Activated T-helper 1 cell treated with anti-CD3 and anti-CD28 coated beads, Interleukin-12 subunit alpha, Interleukin-12 subunit beta, Interleukin-2, Interleukin-4 antibody, amounts not matched to agents 30 ng/mL and 10 ng/mL and 1 ng/mL, durations not matched to agents 14 hours and 24 hours and 36 hours (primary cell): ENCODE data around the gene OBI1. TPM values are rescaled to one million over a fixed set of nuclear protein-coding genes. Genes with fewer than 3 reads are reported as not detected.

Experiments used
- DNase-seq: peaks from one replicate; pipeline ENCODE4 v3.0.0; 2021; ENCODE audit warnings: low spot score
- H3K27ac Mint-ChIP-seq: one replicate; pipeline ENCODE4 v1.8.0; 2021; ENCODE audit warnings: mild to moderate bottlenecking, mixed read lengths
- H3K27me3 Mint-ChIP-seq: one replicate; pipeline ENCODE4 v1.8.0; 2022; ENCODE audit warnings: mild to moderate bottlenecking, moderate library complexity, mixed read lengths; ENCODE audit not compliant: insufficient read depth
- H3K36me3 Mint-ChIP-seq: one replicate; pipeline ENCODE4 v1.8.0; 2021; ENCODE audit warnings: low read depth, mixed read lengths
- H3K4me1 Mint-ChIP-seq: one replicate; pipeline ENCODE4 v1.8.0; 2021; ENCODE audit warnings: low read depth, mixed read lengths
- H3K4me3 Mint-ChIP-seq: one replicate; pipeline ENCODE4 v1.8.0; 2021; ENCODE audit warnings: mild to moderate bottlenecking, moderate library complexity, mixed read lengths
- H3K9me3 Mint-ChIP-seq: one replicate; pipeline ENCODE4 v1.8.0; 2021; ENCODE audit warnings: mixed read lengths
- intact Hi-C: fragments of 100-400 bp; cut with micrococcal nuclease; formaldehyde crosslinking; loops from one replicate; pipeline ENCODE4 v1.15.1; 2024
- total RNA-seq: library from RNA; stranded (reverse); gene quantifications from 2 replicates; pipeline ENCODE4 v1.2.3, GENCODE V29; 2022

Gene OBI1
- total RNA-seq = 20.0 and 21.1 TPM in 2 replicates

DNA sequence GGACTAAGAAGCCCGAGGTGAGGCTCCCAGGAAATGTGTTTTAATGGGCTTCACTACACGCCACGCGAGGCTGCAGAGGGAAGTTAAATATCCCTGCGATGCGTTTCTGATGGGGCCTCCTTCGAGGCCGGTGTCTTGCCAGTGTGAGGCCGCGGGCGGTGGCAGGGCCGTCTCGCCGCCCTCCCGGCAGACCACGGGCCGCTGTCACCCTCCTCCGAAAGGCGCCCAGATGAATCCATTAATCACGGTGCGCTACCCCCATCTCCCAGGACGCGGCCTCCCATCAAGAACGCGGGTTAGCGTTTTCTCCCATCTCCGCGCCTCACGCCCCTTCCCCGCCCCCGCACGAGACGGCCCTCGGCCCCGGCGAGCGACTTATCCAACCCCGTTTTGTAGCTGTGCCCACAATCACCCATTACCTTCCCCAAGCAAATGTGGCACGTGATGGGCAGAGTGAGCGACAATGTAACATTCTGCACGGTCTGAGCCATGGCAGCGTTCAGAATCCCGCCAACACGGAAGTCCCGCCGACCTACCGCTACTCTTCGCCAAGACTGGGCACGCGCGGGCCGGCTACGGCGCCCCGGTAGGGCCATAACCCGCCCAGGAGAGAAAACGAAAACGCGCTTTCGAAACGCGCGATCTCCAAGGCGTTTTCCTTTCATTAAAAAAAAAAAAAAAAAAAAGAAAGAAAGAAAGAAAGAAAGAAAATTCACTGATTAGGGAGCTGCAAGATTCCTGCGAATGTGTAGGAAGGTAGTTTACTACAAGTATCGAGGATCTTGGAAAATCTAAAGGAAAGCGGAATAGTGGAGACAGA is at the start of gene OBI1:
Gene OBI1 (minus strand): TSS at position 526 of the 820 bp plus-strand sequence. CDS start 35 bp downstream, at position 491.
- Mint-ChIP-seq H3K27ac (peak within 1 kb of the TSS; percentile 97), H3K4me3 (peak within 1 kb of the TSS; percentile 96), H3K9me3 (no peaks in the 10 kb centered on the region), H3K27me3 (no peaks in the 10 kb centered on the region), H3K4me1 (peaks cover 36% of the 10 kb centered on the region), H3K36me3 (peaks cover 12% of the 10 kb centered on the region)
- intact Hi-C loops = loop anchor here (1.0 to 10.0 kb wide), 6 partner anchors 48 to 1667 kb away; partner anchors contain the start of genes CLN5, RBM26 and SLAIN1
- DNase-seq = peak; percentile 84

GRCh38 chr13:78701383-78701782 is 42.4 kb upstream of the OBI1 start:
- H3K27ac Mint-ChIP-seq = no peak overlapping the region
- H3K36me3 Mint-ChIP-seq = no peaks in the 10 kb centered on the region
- DNase-seq = no peak
- peaks cover 9% of the 10 kb centered on the region for H3K27me3 Mint-ChIP-seq
- no peaks in the 10 kb centered on the region for H3K4me1 Mint-ChIP-seq
- H3K4me3 Mint-ChIP-seq = no peak overlapping the region
- no peaks in the 10 kb centered on the region for H3K9me3 Mint-ChIP-seq
- intact Hi-C loops = no loop called here

DNA sequence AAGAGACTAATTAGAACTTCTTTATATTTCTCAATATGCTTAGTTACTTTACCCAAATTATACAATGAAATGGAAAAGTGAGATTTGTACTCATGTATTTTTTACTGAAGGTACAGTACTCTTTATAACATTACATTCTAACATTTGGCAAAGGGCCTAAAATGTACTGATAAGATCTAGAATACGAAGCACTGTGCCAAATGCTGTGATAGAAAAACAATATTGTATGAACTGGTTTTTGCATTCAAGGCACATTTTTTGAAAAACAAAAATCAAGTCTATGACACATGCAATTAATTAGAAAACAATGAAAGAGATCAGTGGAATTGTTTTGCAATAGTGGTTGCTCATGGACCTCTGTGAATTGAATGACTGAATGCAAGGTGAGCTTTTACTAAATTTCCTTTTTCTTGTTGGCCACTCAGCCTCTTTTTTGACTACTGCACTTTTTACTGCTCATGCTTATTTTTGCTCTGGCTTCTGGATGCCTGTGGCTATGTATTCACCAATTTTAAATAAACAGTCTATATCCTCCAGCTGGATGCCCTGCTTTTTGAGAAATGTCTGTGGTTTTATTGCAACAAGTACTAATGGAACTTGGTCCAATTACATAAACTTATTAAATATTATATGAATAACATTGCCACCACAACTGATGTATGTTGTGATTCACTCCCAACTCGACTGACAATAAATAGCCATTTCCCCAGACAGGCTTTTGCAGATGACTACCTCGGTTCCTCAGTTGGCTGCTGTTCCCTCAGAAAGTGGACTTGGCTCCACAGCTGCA is 41.4 kb upstream of the OBI1 start:
- Mint-ChIP-seq H3K4me3 (no peak overlapping the region), H3K36me3 (no peaks in the 10 kb centered on the region), H3K4me1 (no peaks in the 10 kb centered on the region), H3K27ac (no peak overlapping the region), H3K9me3 (no peaks in the 10 kb centered on the region), H3K27me3 (peaks cover 7% of the 10 kb centered on the region)
- intact Hi-C loops = no loop called here
- no peak for DNase-seq

DNA sequence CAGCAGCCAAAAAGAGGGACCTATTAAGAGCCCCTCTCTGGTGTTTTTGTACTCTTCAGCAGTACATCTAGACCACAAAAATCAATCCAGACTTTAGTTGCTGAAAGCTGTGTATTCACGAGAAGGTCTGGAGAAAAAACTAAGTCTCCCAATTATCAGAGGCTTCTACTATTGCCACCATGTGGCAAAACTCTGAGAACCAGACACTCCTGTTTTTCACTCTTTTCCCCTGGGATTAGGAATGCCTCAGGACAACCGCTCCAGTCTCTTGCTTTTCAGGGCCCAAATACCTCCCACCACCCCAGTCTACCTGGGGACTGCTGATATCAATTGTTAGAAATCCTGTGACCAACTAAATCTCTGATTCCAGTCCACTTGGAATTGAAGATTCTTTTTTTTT is 30.1 kb upstream of the OBI1 start:
- no peaks in the 10 kb centered on the region for H3K36me3 Mint-ChIP-seq
- no peaks in the 10 kb centered on the region for H3K4me1 Mint-ChIP-seq
- intact Hi-C loops = no loop called here
- H3K4me3 Mint-ChIP-seq = no peak overlapping the region
- peaks cover 3% of the 10 kb centered on the region for H3K9me3 Mint-ChIP-seq
- H3K27ac Mint-ChIP-seq = no peak overlapping the region
- DNase-seq = no peak
- H3K27me3 Mint-ChIP-seq = peaks cover 17% of the 10 kb centered on the region

DNA sequence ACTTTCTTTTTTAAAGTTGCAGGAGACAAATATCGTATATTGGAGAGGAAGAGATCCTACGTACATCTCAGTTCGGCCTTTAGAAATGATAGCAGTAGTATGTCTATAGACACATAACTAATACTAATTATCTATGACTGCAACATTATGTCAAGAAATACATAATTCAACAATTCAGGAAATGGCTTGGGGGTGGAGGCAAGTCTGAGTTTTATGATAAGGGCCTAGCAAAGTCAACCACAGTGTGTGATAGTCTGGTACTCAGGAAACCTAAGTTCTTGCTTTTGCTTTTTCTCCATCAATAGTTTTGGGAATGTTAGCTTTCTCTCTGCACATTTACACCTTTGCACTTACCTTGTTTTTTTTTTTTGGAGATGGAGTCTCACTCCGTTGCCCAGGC is 27.5 kb upstream of the OBI1 start:
- intact Hi-C loops = no loop called here
- no peak overlapping the region for H3K27ac Mint-ChIP-seq
- DNase-seq = no peak
- peaks cover 15% of the 10 kb centered on the region for H3K27me3 Mint-ChIP-seq
- no peaks in the 10 kb centered on the region for H3K4me1 Mint-ChIP-seq
- H3K9me3 Mint-ChIP-seq = peaks cover 3% of the 10 kb centered on the region
- H3K36me3 Mint-ChIP-seq = no peaks in the 10 kb centered on the region
- H3K4me3 Mint-ChIP-seq = no peak overlapping the region

DNA sequence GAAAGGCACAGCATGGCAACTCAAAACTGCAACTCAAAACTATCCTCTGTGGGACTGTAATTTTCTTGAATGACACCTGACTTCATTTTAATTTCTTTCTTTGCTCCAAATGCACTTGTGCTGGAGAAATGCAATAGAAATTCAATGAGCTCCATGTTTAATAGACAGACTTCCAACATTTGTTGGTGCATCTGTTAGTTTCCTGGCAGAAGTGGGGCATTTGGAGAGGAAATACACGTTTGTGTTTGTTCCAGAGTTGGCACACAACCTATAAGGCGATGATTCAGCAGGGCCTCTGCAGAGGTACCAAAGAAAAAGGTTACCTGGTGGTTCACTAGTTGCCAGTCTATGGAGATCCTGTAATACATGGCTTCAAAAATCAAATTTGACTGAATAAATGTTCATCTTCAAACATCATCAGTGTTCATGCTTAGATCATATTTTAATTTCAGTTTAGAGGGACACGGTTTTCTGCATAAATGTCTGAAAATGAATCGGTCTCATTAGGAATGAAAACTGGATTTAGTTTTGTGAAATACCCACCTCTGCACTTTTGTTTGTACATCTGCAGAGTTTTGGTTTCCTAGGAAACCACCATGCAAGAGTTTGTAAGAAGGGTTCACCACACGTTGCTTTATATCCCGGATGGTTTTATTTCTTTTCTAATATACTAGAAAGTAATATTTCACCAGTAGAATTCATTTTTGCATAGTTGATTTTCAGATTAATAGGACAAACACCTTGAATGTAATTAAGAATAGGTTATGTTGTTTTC is 21.8 kb upstream of the OBI1 start:
- Mint-ChIP-seq H3K36me3 (no peaks in the 10 kb centered on the region), H3K27me3 (peaks cover 12% of the 10 kb centered on the region), H3K4me1 (no peaks in the 10 kb centered on the region), H3K4me3 (no peak overlapping the region), H3K27ac (no peak overlapping the region), H3K9me3 (peaks cover 3% of the 10 kb centered on the region)
- intact Hi-C loops = no loop called here
- no peak for DNase-seq

- Mint-ChIP-seq H3K4me3 (no peak overlapping the region), H3K4me1 (no peaks in the 10 kb centered on the region), H3K27ac (no peak overlapping the region), H3K9me3 (peaks cover under 1% of the 10 kb centered on the region), H3K27me3 (peaks cover 10% of the 10 kb centered on the region), H3K36me3 (no peaks in the 10 kb centered on the region)
- intact Hi-C loops = no loop called here
- DNase-seq = no peak
Observed at GRCh38 chr13:78680115-78680561, 21.2 kb upstream of the OBI1 start.

DNA sequence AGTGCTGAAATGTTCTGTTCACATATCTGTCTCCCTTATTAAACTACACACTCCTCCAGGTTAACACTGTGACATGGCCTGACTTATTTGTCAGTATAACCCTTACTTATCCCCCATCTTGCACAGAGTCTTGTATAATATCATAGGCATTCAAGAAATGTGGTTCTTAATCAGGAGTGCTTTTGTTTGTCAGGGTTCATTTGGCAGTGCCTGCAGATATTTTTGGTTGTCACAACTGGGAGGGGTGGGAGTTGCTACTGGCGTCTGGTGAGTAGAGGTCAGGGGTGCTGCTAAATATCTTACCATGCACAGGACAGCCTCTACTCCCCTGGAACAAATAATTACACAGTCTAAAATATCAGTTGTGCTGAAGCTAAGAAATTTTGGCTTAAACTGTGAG is 20.4 kb upstream of the OBI1 start:
- Mint-ChIP-seq H3K4me1 (no peaks in the 10 kb centered on the region), H3K4me3 (no peak overlapping the region), H3K27ac (no peak overlapping the region), H3K27me3 (peaks cover 9% of the 10 kb centered on the region), H3K9me3 (no peaks in the 10 kb centered on the region), H3K36me3 (no peaks in the 10 kb centered on the region)
- intact Hi-C loops = no loop called here
- DNase-seq = no peak

- Mint-ChIP-seq H3K27ac (no peak overlapping the region), H3K4me3 (no peak overlapping the region), H3K36me3 (no peaks in the 10 kb centered on the region), H3K9me3 (no peaks in the 10 kb centered on the region), H3K4me1 (no peaks in the 10 kb centered on the region), H3K27me3 (peaks cover 33% of the 10 kb centered on the region)
- intact Hi-C loops = no loop called here
- DNase-seq = no peak
Observed at GRCh38 chr13:78675112-78675511, 16.2 kb upstream of the OBI1 start.

- H3K36me3 Mint-ChIP-seq = no peaks in the 10 kb centered on the region
- intact Hi-C loops = no loop called here
- no peak for DNase-seq
- H3K27ac Mint-ChIP-seq = no peak overlapping the region
- H3K4me3 Mint-ChIP-seq = no peak overlapping the region
- no peaks in the 10 kb centered on the region for H3K4me1 Mint-ChIP-seq
- H3K9me3 Mint-ChIP-seq = no peaks in the 10 kb centered on the region
- H3K27me3 Mint-ChIP-seq = peaks cover 34% of the 10 kb centered on the region
Observed at GRCh38 chr13:78674638-78675037, 15.7 kb upstream of the OBI1 start.

GRCh38 chr13:78662467-78662866 is 3.5 kb upstream of the OBI1 start:
- Mint-ChIP-seq H3K36me3 (peaks cover 5% of the 10 kb centered on the region), H3K27me3 (no peaks in the 10 kb centered on the region), H3K27ac (no peak overlapping the region), H3K9me3 (no peaks in the 10 kb centered on the region), H3K4me1 (peaks cover 23% of the 10 kb centered on the region), H3K4me3 (no peak overlapping the region)
- intact Hi-C loops = no loop called here
- DNase-seq = no peak

DNA sequence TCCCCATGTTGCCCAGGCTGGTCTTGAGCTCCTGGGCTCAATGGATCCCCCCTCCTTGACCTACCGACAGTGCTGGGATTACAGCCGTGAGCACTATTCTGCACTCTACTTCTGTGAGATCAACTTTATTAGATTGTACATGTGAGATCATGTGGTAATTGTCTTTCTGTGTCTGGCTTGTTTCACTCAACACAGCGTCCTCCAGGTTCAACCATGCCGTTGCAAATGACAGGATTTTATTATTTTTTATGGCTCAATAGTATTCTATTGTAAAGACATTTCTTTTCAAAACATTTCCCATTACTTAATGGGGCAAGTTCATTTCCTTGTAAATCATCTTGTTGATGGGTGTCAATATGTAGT is 1.5 kb upstream of the OBI1 start:
- Mint-ChIP-seq H3K9me3 (no peaks in the 10 kb centered on the region), H3K36me3 (peaks cover 11% of the 10 kb centered on the region), H3K27me3 (no peaks in the 10 kb centered on the region), H3K4me1 (peaks cover 29% of the 10 kb centered on the region), H3K4me3 (peak overlapping the region; percentile 96), H3K27ac (no peak overlapping the region)
- no peak for DNase-seq
- intact Hi-C loops = no loop called here
